ENCODE measurements around the gene ELMOD1.

The ELMOD1 gene

DNA sequence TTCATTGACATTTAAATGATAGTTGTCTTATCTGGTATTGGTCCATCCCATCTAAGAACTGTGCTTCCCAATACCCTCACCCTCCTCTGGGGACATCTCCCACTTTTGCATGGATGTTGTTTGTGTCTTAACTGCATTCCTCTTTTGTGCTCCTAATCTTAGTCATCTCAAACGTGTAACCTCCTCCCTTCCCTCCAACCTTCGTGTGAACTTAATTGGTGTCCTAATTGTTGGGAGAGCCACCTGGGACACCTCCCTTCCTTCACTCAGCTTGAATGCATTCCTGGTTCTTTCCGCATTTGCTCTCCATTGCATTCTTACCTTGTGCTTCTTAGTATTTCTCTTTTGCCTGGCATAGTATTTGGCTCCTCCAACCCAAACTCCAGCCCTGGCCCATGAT, 9.8 kb upstream of the ELMOD1 start:
- in situ Hi-C loops (cut with HindIII; ENCODE audit: low sequenced_read_pairs) = no loop called here

DNA sequence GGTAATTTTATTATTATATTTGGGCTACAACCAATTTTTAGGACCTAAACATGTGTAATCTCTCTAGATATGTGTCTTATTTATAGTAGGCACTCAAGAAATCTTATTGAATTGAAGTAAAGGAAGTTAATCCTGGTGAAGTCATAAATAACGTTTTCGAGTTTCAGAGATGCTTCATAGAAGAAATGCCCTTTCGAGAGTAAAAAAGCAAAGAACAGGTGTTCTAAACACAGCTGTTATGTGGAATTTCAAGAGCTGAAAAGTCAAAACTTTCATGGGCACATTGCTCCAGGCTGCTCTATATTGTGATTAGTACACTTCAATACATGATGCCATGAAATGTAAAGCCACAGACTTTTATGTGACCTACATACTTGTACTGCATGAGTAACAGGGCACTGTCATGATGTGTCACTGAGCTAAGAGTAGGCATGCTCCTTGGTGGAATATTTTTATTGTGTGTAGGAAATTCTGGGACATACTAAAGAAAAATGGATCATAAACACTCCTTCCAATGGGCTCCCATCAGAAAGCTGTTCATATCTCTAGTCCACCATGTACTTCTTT, 7.2 kb upstream of the ELMOD1 start:
- in situ Hi-C loops (cut with HindIII; ENCODE audit: low sequenced_read_pairs) = no loop called here

DNA sequence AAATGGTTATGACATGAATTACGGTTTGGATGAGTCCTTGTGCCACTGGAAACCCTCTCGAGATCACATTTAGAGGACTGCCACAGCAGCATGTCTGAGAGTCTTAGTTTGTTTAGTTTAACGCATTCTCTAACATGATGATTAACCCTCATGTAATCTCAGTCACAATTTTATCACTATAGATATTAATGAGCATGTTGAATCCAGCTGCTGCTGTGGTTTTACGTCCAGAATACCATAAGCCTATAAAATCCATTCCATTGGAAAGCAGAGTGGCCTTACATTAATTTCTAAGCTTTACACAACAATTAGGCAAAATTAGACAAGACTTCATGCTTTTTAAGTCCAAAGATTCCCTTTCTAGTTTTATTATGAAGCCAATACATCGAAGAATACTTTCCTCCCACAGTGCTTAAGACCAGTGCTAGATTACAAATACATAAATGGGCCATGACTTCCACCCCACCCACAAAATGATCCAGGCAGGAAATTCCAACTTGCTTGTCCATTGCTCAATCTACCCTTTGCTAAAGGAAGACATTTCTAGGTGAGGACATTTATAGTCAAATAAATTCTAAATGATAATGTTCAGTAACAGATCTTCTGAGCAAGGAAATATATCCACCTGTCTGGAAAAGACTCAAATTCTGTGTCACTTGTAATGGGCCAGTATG, 3.5 kb upstream of the ELMOD1 start:
- in situ Hi-C loops (cut with HindIII; ENCODE audit: low sequenced_read_pairs) = no loop called here

DNA sequence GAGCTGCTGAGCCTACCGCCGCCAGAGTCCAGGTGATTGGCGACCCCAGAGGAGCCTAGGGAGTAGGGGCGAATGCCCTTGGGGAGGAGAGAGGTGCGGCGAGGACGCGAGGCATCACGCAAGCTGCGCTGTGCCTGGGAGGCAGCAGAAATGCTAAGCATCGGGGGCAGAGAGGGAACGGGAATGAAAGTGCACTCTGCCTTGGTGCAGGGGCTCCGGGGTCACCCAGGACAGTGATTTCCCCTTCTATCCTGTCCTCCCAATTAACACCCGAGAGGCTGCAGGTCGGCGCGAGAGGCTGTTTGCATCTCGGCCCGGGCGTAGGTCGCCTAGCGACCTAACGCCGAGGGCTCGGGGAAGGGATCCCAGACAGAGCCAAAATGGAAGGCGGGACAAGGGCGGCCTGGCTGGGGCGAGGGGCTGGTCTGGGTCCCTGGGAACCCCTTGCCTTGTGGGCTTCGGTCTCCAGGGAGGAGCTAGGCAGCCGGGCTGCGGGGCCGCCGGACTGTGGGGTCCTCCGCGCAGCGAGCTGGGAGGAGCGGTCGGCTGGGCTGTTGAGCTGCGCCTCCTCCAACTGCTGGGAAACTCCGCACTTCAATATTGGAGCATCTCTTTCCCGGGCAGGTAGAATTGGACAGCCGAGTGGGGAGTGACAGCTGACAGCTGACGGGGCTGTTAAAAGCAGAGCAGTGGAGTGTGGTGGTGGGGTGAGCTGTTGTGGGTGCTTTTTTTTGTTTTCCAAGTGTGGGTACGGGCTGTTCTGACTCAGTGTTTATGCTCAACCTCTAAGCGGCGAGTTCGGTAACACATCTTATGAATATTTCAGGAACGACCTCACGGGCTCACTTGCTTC, 657 bp downstream of the ELMOD1 start:
- in situ Hi-C loops (cut with HindIII; ENCODE audit: low sequenced_read_pairs) = no loop called here

DNA sequence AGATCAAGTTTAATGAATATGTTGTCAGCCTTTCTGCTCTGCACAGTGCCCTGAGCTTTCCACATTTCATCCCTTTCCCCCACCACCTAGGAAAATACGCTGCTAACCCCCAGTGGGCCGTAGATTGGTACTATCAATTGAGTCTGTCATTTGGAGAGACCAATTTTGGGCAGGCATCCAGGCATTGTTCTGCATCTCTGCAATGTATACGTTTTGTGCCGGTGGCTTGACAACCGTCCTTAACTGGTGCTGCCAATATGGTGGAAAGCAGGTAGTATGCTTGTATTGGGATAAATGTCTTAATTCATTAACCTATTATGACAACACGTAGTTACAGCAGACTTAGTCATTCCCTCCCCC, 1.3 kb downstream of the ELMOD1 start:
- in situ Hi-C loops (cut with HindIII; ENCODE audit: low sequenced_read_pairs) = no loop called here

DNA sequence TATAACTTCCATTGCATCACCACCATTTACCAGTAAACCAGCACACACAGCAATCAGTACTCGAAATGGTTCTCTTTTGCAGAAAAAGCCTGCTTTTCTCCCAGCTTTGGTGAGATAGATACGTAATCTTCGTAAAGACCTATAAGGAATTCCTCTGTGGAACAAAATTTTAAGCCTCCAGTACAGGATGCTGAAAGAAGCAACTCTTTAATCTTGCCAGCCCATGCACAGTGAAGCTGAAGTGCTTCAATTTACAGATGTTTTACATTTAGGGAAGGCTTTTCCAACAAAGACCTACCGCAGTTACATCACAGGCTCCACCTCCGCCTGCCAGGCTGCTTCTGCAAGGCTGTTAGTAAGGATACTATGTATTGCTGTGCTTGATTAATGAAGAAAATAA, 1.9 kb downstream of the ELMOD1 start:
- in situ Hi-C loops (cut with HindIII; ENCODE audit: low sequenced_read_pairs) = no loop called here

DNA sequence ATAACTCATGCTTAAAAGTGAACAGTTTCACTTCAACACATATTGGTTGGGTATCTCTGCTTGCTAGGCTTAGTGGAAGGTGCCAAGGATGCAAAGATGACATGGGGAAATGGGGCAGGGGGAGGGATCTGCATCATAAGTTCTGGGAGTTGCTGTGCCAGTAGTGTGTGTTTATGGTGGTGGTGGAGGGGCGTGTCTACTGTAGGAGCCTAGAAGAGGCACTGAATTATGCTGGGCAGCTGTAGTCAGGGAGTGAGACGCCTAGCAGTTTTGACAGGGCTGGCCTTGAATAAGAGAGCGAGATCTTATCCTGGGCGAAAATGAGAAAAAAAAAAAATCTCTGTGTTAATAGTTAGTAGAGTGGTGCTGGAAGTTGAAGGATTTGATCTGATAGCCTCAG, 3.0 kb downstream of the ELMOD1 start:
- in situ Hi-C loops (cut with HindIII; ENCODE audit: low sequenced_read_pairs) = no loop called here

DNA sequence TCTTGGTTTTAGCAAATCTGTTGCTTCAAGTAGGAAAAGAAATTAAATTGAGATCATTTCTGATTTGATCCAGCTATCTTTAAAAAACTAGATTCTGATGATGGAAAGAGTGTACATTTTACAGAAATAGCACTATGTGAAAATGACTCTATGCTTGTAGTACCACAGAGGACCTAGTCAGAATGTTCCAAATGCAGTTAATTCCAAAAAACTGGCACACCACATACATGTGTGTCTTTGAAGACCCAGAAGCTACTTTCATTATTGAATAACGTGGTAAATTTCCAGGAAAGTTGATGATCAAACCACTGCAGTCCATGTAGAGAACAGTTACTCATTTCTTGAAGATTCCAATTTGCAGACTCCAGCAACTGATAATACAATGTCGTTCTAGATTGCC, 3.8 kb downstream of the ELMOD1 start:
- in situ Hi-C loops (cut with HindIII; ENCODE audit: low sequenced_read_pairs) = no loop called here

DNA sequence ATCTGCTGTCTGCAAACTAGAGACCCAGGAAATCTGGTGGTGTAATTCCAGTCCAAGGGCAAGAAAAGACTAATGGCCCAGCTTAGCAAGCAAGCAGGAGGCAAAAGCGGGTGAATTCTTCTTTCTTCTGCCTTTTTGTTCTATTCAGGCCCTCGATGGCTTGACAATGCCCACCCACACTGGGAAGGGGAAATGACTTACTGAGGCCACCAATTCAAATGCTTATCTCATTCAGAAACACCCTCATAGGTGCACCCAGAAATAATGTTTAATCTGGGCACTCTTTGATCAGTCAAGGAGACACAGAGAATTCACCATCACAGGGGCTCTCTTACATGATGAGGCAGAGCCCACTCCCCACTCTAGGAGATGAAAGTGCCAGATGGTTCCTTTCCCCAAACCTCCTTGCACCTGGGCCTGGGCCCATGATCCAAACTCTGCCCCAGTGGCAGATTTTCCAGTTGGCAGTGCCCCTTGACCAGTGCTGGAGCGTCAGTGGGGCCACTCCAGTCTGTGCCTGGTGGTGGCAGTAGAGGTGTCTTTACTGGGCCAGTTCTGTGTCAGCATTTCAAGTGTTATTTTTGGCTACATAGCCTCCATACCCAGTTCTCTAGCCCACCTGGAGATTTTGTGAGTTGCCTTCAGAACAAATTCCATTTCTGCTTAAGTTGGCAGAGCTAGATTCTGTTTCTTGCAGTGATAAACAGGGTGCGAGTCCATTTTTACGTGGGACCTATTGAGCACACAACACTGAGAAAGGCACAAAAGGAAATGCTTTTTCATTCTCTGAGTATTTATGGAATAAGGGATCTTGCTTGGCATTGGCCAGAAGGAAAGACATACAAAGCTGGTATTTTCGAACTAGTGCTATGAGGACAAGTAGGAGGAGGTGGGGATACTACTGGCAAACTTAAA, 7.5 kb downstream of the ELMOD1 start:
- in situ Hi-C loops (cut with HindIII; ENCODE audit: low sequenced_read_pairs) = no loop called here

DNA sequence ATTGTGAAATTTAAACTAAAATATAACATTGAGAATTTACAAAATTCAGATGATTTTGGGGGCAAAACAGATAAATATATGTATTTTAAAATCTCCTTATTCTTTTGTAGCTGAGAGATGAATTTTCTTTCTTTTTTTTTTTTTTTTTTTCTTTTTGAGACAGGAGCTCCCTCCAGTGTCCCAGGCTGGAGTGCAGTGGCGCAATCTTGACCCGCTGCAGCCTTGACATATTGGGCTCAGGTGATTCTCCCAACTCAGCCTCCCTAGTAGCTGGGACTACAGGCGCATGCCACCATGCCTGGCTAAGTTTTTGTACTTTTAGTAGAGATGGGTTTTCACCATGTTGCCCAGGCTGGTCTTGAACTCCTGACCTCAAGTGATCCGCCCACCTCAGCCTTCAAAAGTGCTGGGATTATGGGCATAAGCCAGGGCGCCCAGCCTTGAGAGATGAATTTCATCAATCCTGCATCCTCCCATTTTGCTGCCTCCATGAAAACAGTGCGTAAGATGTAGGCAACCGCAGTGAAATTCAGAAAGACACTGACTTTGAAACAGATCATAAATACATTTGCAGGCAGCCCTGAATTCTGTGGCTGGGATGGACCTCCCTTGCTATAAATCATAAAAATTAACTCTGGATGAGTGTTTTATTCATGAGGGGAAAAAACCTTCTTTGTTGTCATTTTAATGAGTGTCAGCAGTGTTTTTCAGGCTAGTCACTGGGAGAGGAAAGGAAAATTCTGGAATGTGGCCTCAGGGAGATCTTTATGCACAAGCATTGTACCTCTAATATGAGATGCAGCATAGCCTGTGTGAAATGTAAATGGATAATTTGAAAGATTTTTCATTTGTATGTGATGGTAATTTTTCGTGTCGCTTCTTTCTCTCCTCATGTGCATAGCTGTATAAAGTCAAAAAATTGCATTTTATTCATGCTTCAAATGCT, 14.4 kb downstream of the ELMOD1 start:
- in situ Hi-C loops (cut with HindIII; ENCODE audit: low sequenced_read_pairs) = no loop called here

DNA sequence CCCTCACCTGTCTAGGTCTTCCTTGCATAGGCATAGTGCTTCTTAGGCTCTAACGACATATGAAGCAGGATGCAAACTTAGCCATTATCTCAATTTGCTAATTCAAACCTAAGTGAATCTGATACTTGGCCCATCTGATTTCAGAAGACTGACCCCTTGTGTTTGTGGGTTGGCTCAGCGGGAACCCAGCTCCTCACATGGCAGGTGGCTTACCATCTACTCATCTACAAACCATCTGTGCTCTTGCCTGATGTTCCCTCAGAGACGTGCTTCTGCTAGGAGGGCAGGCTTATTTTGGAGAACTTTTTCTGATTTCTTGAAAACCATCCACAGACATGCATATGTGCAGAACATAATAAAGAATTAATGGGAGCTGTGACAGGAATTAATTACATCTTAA, 15.2 kb downstream of the ELMOD1 start:
- in situ Hi-C loops (cut with HindIII; ENCODE audit: low sequenced_read_pairs) = no loop called here

DNA sequence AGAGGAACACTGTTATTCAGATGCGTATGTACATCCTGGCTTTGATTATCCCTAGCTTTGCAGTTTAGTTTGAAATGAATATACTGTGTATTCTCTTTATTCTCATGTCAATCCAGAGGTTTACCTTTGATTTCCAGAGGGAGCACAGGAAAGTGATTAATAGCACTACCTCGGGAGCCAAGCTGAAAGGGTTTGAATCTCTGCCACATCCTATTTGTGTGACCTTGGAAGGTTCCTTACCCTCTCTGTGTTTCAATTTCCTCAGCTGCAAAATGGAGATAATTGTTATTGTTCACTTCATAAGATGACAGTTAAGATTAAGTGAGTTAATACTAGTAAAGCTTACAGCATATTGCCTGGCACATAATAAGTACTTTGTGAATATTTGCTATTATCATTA, 17.9 kb downstream of the ELMOD1 start:
- in situ Hi-C loops (cut with HindIII; ENCODE audit: low sequenced_read_pairs) = no loop called here

DNA sequence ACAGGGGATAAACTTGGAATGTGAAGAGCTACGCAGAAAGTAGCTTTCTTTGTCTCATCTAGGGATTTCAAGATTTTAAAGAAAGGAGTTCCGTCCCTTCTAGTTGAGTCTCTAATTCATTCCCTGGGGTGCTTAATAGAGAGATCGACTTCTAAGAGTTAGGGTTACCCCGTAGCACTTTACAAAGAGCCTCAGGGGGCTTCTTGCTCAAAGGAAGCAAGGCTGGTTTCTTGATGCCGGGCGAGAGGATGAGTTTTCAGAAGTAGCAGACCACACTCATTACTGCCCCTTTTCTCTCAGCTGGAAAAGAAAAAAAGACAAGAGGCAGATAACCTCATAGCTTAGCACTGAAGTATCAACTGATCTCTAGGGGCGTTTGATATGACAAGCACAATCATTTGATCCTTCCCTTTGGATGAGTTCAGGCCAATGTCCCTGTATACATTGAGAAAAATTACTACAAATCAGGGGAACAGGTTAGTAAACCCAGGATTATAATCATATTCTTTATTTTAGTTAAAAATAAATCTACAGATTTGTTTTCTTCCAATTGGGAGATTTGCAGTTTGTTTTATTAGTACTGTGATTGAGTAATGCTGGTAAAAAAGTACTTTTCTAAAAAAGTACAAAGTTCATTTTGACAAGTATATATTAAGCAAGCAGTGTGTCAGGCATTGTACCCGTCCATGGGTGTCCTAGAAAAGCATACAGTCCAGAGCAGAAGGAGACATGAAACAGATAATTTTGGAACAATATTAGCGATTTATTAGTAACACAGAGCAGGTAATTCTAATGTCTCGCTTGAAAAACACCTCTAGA, 18.7 kb downstream of the ELMOD1 start:
- in situ Hi-C loops (cut with HindIII; ENCODE audit: low sequenced_read_pairs) = no loop called here

DNA sequence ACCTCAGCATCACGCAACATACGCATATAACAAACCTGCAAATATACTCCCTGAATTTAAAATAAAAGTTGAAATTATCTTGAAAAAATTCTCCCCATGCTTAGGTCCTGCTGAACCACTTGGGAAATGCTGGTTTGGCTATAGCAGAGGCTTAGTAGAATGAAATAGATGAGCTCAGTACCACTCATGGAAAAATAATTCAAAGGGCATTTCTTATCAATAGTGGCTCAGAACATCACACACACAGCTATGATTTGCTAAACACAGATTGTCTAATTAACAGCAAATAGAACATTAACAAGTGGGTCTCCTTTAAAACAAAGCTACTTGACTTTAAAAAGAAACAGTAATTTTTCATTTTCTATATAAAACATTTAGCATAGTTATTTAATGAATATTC, 21.5 kb downstream of the ELMOD1 start:
- in situ Hi-C loops (cut with HindIII; ENCODE audit: low sequenced_read_pairs) = no loop called here

DNA sequence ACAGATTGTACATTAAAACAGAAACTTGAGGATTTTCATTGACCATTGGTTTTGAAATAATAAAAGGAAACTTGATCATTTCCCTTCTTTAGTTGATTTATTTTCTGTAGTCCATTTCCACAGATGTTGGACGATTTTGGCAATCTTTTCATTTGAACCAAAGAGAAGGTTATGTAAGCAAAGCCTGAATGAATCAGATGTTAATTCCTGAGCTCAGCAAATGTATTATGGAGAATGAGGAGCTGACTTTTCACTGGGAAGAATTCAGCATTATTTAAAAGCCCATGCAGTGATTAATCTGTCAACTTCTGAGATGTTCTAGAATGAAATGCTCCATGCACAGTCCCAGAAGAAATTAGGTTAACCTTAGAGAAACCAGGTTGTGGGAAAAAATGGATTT, 29.0 kb downstream of the ELMOD1 start:
- in situ Hi-C loops (cut with HindIII; ENCODE audit: low sequenced_read_pairs) = no loop called here

DNA sequence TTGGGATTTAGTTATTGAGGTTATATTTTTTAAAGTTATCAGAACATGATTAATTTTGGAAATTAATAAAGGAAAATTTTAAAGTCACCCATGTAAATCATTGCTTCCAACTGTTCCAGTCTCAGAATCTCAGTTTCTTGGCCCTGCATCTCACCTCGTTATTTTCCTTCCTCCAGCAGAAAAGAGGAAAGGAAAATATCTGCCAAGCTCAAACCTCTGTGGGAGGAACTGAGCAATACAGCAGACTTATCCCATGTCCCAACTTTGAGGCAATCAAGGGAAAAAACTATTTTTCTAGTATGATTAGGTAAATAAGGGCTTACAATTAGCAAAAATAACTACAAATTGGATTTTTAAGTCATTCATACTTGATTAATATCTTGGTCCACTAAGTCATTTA, 30.1 kb downstream of the ELMOD1 start:
- in situ Hi-C loops (cut with HindIII; ENCODE audit: low sequenced_read_pairs) = no loop called here

DNA sequence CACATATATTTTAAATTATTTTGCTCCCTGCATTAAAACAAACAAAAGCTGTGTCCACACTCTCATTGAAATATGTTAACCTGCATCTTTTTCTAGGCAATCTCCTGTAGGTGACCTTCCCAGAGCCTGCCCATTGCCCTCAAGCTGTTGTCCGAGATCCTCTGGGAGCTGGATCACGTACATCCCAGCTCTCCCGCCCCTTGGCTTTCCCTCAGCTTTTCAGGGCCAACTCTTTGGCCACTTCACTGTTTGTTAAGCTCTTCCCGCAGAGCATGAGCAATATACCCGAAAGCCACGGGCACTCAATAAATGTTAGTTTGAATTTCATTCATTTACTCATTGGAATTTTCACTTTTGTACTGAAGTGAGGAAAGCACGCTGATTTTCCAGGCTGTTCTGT, 32.2 kb downstream of the ELMOD1 start:
- in situ Hi-C loops (cut with HindIII; ENCODE audit: low sequenced_read_pairs) = no loop called here

DNA sequence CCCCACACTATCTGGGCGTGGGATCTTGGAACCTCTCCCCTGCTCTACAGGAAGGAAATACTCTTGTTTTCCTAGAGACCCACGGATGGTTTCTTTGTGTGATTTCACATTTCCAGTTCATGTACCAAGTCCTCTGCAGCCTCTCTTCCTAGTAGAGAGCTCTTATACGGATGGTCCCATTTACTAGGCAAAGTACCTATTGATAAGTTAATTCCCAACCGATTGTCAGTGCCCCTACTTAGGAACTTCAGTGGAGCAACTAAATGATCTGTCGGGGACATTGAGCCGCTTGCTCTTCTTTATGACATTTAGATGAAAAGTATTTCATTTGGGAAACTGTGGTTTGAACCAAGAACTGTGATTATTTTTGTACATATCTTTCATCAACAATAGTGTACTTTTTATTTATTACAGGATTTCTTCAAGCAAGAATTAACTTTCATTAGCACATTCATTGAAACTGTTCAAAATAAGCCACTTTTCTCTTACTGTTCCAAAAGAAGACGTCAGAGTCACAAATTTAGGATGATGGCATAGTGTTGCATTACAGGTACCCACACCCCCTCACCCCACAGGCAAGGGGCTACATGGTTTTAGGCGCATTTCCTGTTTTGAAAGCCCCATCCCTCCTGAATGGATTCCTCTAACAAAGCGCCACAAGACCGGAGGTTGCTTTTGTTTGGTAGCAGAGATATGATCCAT, 34.2 kb downstream of the ELMOD1 start:
- in situ Hi-C loops (cut with HindIII; ENCODE audit: low sequenced_read_pairs) = no loop called here

DNA sequence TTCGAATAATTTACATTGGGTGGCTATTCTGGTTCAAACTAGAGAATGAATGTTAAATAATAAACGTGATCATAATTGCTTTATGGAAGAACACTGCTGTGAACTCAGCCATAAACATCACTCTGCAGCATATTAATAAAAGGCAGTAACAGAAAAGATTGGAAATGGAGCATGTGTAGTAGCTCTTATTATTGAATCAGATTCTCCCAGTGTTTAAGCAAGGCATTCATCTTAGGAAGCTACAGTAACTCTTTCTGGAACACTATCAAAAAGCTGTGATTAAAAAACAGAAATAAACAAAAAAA, 34.7 kb downstream of the ELMOD1 start:
- in situ Hi-C loops (cut with HindIII; ENCODE audit: low sequenced_read_pairs) = no loop called here

Measured in endothelial cell of hepatic sinusoid (primary cell).